Activated T-helper 1 cell treated with Interleukin-2 at 50 U/mL for 16 hours (primary cell): ENCODE data around the gene RANGAP1.
A peak's percentile ranks its signal among the peaks of the same experiment; 100 is the strongest.
"Not testable (repeated sequence)": the region's sequence is repeated elsewhere in the genome, so short reads cannot be mapped to it uniquely, and the experiment has no call there.

ENCODE experiments used
- DNase-seq: peaks from one replicate; pipeline ENCODE4 v3.0.0-alpha.2; 2020; ENCODE audit warnings: low read depth

RANGAP1 gene

DNA sequence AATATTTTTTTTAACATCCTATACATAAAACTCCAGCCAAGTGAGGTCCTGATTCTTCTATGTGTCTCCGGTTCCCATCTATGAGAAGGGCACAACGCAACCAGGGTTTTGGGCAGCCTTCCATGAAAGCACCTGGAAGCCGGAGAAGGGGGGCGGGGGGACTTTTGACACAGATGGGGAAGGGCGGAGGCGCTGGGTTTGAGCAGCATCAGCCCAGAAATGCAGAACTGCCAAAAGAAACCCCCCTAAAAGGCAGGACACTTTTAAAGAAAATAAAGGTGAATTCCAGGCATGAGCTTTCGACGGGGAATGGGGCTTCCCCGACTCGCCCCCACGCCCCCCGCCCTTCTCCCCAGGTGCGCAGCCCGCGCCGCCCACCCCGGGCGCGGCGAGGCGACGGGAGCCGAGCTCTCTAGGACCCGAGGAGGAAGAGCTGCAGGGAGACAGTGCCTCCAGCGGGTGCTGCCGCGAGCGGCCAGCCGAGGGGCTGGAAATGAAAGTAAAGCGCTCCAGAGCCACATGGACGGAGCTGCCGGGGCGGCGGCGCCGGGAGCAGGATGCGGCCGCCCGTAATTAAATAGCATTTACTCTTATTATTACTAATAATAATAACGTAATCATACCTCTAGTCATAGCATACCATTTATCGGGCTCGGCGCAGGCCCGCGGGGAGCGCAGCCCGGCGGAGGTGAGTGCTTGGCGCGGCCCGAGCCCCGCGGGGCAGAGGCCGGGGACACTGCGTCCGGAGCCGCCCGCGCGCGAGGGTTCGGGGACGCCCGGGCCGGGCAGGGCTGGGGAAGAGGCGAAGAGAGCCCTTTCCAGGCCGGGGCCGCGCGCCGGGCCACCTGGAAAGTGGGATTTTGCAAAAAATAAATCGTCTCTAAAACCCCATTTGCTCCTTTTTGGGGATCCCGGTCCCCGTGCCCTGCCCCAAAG, 15.4 kb upstream of the RANGAP1 start, which contains the start of gene ZC3H7B:
TSS of gene ZC3H7B (plus strand) at position 441 of the 936 bp plus-strand sequence. CDS start 19,136 bp downstream, outside the sequence.
- DNase-seq = peak; percentile 74

DNA sequence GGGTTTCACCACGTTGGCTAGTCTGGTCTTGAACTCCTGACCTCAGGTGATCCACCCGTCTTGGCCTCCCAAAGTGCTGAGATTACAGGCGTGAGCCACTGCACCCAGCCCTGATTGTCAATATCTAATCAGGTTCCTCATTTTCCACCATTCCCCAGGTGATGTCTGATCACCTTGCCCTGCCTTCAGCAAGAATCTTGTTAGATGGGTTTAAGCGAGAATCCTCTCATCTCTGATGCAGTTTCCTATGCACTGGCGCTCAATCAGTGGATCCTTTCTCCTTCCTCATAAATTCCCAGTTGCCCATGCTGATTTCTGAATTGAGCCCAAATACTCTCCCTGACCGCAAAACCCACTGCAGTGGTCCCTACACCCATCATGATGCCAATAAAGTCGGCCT, 14.7 kb upstream of the RANGAP1 start:
- no peak for DNase-seq

DNA sequence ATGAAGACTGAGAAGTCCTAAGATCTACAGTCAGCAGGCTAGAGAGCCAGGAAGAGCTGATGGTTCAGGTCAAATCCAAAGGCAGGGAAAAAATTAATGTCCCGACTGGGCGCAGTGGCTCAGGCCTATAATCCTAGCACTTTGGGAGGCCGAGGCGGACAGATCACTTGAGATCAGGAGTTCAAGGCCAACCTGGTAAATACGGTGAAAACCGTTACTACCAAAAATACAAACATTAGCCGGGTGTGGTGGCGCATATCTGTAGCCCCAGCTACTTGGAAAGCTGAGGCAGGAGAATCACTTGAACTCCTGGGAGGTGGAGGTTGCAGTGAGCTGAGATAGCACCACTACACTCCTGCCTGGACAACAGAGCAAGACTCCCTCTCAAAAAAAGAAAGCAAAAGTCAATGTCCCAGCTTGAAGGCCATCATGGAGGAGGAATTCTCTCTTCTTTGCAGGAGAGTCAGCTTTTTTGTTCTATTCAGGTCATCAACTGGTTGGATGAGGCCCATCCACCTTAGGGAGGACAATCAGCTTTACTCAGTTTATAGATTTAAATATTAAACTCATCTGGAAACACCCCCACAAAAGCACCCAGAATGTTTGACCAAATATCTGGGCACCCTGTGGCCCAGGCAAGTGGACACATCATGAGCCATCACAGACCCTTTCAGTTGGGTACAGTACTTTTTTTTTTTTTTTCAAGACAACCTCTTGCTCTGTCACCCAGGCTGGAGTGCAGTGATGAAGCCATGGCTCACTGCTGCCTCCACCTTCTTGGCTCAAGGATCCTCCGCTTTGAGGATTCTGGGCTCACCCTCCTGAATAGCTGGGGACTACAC, 11.1 kb upstream of the RANGAP1 start:
- DNase-seq = no peak

DNA sequence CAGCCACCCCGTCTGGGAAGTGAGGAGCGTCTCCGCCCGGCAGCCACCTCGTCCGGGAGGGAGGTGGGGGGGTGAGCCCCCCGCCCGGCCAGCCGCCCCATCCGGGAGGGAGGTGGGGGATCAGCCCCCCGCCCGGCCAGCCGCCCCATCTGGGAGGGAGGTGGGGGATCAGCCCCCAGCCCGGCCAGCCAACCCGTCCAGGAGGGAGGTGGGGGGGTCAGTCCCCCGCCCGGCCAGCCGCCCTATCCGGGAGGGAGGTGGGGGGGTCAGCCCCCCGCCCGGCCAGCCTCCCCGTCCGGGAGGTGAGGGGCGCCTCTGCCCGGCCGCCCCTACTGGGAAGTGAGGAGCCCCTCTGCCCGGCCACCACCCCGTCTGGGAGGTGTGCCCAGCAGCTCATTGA, 8.8 kb upstream of the RANGAP1 start:
- not testable (repeated sequence) for DNase-seq

DNA sequence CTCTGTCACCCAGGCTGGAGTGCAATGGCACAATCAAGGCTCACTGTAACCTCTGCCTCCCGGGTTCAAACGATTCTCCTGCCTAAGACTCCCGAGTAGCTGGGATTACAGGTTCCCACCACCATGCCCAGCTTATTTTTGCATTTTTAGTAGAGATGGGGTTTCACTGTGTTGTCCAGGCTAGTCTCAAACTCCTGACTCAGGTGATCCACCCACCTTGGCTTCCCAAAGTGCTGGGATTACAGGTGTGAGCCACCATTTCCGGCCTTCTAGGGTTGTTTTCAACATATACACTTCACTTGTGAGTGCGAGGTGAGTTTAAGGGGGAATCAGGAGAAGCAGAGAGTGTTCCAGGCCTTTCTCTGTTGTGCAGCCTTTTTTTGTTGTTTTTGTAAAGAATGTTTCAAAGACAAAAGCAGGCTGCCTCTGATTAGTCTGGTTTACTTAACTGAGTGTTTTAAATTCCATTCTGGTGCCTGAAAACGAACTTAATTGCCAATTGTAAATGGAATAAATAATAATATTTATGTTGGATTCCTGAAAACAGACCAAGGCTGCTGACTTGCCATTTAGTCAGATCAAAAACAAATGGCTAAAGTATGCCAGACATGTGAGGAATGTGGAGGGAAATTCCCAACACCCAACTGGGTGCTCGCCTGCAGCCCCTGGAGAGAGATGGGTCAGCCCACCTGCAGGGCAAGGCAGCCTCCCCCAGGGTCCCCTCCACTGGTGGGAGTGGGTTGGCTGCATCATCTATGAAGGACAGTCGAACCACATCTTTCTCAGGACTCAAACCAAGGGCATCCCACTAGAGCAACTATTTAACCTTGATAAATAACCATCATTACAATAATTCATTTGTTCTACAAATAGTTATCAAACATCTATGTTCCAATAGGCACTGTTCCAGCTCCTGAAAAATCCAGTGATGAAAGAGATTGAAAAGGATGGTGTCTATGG, 4.6 kb upstream of the RANGAP1 start:
- no peak for DNase-seq

DNA sequence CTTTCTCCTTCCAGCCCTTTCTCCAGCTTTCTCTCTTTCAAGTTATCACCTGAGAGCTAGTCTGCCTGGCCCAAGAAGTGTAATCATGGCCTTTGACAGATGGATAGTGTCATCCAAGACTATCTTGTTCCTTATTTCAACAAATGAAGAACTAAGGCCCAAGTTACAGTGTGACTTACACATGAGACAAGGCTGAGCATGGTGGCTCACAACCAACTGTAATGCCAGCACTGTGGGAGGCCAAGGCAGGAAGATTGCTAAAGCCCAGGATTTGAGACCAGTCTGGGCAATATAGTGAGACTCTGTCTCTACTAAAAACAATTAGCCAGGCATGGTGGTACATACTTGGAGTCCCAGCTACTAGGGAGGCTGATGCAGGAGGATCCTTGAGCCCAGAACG, 3.7 kb upstream of the RANGAP1 start:
- DNase-seq = no peak

DNA sequence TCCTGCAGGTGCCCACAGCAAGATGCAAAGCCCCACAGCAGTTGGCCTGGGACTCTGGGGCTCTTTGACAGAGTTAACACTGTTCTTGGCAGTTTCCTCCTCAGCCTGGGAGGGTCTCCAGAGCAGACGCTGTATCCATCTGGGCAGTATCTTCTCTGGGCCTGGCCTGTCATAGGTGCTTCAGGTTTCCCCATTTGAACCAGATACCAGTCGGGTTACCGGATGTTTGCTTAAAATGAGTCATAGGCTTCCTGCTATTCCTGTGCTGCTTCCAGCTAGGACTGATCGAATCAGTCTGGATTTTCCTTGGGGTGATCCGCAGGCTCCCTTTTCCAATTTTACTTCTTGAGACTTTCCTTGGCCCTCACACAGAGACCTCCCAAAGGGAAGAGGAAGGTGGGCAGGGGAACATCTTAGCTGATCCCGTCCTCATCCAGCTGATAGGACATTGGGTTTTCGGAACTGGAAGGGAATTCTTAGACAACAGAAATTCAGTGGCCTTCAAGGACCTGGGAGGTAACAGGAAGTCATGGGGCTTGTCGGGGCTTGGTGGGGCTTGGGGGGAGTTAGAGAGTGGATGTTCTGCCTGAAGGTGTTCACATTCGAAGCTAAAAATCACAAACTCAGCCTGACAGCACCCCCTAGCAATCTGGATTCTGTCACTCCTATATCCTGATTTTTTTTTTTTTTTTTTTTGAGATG, 2.4 kb upstream of the RANGAP1 start:
- DNase-seq = no peak

DNA sequence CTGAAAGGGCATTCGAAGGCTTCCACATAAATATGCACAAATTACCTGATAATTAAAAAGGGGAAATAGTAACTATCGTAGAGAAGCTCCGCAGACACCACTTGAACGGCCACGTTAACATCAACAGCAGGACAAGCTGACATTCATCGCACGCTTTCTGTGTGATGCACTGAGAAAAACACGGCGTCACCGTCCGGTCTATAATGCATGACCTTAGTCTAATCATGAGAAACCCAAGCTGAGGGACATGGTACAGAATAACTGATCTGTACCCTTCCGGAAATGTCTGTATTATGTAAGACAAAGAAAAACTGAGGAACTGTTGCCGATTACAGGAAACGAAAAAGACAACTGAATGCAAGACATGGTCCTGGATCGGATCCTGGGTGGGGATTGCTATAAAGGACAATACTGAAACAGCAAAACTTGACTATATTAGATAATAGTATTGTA, 678 bp upstream of the RANGAP1 start:
- peak; percentile 21 for DNase-seq

DNA sequence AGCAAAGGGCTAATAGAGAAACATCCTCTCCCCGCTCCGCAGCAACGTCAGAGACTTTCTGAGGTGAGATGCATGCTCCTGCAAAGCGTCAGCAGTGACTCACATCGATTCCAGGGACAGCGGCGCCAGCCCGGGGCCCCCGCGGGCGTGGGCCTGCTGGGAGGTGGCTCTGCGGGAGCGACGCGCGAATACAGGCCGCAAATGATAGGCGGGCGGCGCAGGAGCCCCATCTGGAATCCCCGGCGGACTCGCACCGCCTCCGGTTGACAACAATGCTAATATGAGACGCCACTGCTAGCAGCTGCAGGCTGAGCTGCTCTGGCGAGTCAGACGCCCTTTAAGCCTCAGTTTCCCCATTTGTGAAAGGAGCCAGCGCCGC, 557 bp downstream of the RANGAP1 start:
- peak; percentile 79 for DNase-seq

DNA sequence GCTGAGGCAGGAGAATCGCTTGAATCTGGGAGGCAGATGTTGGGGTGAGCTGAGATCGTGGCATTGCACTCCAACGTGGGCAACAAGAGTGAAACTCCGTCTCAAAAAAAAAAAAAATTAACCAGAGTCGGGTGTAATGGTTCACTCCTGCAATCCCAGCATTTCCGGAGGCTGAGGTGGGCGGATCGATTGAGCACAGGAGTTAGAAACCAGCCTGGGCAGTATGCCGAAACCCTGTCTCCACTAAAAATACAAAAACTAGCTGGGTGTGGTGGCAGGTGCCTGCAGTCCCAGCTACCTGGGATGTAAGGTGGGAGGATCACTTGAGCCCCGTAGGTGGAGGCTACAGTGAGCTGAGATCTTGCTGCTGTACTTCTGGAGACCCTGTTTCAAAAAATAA, 1.5 kb downstream of the RANGAP1 start:
- no peak for DNase-seq

DNA sequence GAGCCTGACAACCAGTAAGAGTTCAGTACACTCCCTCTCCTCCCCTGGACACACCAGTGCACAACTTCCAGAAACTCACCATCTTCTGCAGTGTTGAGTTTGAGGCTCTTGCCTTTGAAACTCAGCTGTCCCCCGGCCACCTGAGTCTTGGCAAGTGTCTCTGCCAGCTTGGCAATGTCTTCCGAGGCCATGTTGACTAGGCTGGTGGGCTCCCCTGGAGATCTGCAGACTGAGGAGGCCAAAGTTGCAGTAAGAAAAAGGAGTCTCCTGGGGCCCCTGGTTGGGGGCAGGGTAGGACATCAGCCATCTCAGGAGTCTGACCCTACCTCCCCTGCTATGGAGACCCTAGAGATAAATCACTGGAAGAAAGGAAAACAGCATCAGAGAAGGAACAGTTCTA, 5.1 kb downstream of the RANGAP1 start:
- DNase-seq = no peak

DNA sequence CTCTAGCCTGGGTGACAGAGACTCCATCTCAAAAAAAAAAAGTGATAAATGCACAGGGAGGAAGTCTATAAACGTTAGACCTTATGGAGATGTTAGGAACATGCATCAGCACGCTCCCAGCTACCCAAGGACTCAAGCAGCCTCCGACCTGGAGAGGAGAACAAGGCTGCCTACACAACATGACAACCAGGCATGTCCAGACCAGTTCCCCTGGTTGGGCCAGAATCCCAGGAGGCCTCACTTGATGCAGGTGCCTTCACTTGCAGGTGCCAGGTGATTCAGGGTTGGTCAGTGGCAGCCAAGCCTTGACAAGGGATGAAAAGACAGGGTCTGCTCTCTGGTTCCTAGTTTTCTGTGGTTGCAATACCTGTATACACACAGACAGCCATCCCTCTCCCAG, 5.9 kb downstream of the RANGAP1 start:
- DNase-seq = no peak

DNA sequence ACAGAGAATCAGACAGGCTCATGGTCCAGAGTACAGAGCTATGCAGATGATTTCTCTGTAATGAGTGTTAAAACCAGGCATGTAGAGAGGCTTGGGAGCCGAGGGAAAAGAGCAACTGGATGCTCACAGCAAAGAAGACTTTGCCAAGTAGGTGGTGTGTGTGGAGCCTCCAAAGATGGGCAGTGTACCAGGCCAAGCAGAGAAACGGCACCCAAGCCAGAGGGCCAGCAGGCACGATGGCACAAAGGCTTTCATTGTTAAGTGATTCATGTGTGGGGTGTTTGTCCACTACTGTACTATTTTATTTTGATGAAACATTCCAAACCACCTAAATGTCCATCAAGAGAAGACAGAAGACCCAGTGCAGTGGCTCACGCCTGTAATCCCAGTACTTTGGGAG, 11.1 kb downstream of the RANGAP1 start:
- DNase-seq = no peak

DNA sequence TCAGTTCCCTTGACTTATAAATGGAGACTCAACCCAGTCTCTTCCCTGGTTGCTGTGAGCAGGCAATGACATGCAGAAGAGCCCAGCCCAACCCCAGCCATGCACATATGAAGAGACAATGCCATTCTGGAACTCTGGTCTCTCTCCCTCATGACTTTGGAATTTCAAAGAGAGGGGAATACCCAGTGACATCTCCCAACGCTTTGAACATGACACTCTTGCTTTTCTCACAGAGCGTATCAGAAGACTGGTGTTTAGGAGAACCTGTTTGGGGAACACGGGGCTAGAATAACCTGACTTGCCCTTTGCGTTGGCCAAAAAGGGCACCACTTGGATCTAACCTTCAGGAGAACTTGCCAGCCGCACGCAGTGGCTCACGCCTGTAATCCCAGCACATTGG, 12.9 kb downstream of the RANGAP1 start:
- DNase-seq = no peak

DNA sequence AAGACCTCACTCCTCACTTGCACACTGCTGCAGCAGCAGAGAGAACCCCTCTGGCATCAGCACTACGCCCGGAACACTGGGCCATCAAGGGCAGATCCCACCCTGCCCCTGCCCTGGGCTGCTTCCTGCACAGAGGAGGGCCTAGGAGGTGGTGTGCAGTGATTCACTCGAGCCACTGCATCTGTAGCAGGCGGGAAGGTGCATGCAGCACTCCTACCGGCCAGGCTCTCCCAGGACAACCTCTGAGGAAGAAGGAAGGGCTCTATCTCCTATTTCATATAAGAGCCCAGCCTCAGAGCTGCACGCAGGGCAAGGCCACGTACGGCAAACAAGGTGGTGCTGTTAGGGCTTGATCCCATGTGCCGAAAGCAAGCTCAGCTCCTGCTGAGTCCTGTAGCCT, 14.2 kb downstream of the RANGAP1 start:
- DNase-seq = no peak

DNA sequence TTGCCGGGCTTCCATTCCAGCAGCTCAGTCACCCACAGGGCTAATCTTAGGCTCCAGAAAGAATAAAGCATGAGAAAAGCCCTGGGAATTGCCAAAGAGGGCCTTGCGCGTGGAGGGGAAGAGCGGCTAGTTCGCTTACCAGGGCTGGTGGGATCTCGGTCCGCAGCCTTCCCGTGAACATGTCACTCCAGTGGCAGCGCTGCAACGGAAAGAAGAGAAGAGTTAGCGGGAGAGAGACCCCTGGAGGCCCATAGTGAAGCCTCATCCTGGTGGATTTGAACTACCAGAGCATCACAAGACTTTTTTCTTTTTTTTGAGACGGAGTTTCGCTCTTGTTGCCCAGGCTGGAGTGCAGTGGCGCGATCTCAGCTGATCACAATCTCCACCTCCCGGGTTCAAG, 18.0 kb downstream of the RANGAP1 start:
- no peak for DNase-seq

DNA sequence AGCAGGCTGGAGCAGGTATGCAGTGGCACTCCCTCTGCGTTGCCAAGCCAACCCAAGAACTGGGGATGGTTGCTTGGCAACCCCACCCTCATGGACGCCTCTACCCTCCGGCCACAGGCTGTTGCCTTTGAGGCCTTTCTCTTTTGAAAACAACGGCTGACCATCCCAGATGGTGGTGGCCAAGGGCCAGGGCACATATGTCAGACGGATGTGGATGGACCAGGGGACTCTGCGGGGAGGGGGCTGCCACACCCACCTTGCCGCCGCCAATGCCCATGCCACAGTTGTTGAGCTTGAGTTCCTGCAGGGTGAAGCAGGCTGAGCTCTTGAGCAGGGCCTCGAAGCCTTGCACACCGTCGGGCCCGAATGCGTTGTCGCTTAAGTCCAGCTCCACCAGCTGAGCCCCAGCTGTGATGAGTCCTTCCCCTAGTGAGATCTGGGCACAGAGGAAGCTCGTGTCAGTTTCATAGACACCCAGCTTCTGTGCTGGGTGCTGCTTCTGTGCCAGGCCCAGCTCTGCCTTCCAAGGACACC, 21.5 kb downstream of the RANGAP1 start:
- DNase-seq = no peak

DNA sequence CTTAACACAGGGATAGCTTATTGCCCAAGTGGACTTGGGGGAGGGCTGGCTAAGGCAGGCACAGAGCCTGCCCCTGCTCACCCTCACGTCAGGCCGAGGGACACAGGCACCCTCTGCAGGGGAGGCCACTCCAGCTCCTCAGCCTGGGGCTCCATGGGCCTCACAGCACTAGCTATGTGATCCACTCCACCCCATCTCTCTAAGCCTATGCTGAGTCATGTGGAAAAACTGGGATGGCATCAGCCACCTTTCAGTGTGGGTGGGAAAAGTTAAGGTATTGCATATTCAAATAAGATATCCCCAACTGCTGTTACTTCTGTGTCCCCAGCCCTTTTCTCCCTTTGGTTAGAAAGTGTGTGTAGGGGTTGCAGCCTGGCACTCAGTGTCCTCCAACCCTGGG, 22.3 kb downstream of the RANGAP1 start:
- no peak for DNase-seq

DNA sequence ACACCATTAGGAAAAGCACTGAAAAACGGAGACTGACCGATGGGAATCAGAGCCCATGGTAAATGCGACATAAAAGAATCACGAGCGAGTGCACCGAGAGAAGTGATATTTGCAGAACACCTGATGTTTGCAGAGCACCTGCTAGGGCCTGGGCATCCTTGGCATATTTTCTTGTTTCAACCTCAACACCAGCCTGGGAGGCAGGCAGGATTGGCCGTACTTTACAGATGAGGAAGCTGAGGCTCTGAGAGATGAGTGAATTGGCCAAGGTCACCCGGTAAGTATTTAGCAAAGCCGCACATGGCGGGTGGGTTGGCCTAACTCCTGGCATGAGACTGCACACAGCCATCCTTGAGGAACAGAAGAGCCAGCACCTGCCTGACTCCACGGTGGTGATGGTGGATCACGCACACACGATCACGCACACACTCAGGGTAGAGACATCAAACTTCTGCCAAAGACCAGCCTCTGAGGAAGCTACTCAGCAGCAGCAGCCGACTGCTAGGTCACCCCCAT, 23.7 kb downstream of the RANGAP1 start:
- DNase-seq = no peak

DNA sequence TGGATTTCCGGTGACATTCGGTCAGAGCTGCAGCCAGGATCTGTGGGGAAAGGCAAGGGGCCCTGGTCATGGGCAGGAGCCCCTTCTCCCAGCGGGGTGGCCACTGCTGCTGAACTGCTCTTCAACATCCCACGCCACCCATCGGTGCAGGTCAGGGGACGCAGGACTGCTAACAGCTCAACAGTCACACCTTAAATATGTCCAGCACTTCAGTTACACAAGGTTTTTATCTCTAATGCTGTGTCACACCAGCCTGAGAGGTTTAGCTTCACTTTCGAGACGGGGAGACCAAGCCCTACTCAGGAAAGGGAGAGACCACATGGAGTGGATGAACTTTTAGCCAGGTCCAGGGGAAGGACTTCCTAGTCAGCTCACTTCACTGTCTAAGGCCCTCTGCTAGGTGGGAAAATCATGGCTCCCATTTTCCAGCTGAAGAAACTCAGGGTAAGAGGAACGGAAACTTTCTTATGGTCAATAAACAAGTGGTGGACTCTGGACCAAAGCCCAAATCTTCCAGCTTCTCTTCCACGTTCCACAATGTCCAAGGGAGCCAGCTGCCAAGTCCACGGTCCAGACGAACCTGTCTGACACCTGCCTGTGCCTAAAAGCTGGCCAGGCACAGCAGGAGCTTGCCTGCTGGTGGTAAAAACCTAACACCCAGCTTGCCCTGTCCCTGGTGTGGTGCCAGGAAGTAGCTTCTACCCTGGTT, 24.3 kb downstream of the RANGAP1 start:
- DNase-seq = no peak
